ENCODE measurements around the gene LGR5.

The LGR5 gene

DNA sequence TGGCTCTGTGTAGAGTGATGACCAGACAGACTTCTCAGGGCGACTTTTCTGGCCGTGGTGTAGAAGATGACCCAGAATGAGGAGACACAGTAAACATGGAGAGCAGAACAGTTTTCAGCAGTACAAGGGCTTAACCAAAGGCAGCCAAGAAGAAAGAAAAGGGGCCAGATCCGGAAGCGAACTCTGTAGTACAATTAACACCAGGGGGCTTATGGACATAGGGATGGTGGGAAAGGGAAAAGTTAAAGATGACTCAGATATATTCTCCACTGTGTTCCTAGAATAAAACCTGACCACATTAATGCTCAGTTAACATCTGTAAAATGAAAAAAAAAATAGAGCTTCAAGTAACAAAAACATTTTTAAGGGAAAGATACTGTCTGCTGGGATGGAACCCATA, 60.2 kb downstream of the LGR5 start:
- no peak for TF ChIP-seq MAX (IDR thresholded peaks at IDR 0.05)
- no peak for TF ChIP-seq TEAD4 (IDR thresholded peaks at IDR 0.05)
- TF ChIP-seq, protein P1, sequence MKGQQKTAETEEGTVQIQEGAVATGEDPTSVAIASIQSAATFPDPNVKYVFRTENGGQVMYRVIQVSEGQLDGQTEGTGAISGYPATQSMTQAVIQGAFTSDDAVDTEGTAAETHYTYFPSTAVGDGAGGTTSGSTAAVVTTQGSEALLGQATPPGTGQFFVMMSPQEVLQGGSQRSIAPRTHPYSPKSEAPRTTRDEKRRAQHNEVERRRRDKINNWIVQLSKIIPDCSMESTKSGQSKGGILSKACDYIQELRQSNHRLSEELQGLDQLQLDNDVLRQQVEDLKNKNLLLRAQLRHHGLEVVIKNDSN (IDR thresholded peaks at IDR 0.05): no peak

- TF ChIP-seq, protein P1 (IDR thresholded peaks at IDR 0.05): no peak
- TF ChIP-seq FOXM1 (IDR thresholded peaks at IDR 0.05; ENCODE audit: borderline replicate concordance, low read depth) (peak; percentile 64), TAF1 (IDR thresholded peaks at IDR 0.05; ENCODE audit: low read depth) (no peak), CEBPB (IDR thresholded peaks at IDR 0.05) (peak; percentile 16; the same call in 1 of the 2 replicates), MAX (IDR thresholded peaks at IDR 0.05) (peak; percentile 25; the same call in 1 of the 2 replicates), TEAD4 (IDR thresholded peaks at IDR 0.05) (peak; percentile 56), EGR1 (IDR thresholded peaks at IDR 0.05) (no peak), NFIC (IDR thresholded peaks at IDR 0.05) (peak; percentile 99), ZBTB7A (IDR thresholded peaks at IDR 0.05; ENCODE audit: low read depth) (no peak), TCF12 (IDR thresholded peaks at IDR 0.05; ENCODE audit: low read depth) (peak; percentile 88), EP300 (IDR thresholded peaks at IDR 0.05; ENCODE audit: borderline replicate concordance) (peak; percentile 83), YY1 (IDR thresholded peaks at IDR 0.05; ENCODE audit: low read depth) (no peak), CREB1 (IDR thresholded peaks at IDR 0.05; ENCODE audit: low read depth) (no peak), RAD21 (IDR thresholded peaks at IDR 0.05; ENCODE audit: low read depth) (no peak), REST (IDR thresholded peaks at IDR 0.05; ENCODE audit: low read depth) (no peak)
Observed at GRCh38 chr12:71503579-71504391, 64.2 kb downstream of the LGR5 start.

DNA sequence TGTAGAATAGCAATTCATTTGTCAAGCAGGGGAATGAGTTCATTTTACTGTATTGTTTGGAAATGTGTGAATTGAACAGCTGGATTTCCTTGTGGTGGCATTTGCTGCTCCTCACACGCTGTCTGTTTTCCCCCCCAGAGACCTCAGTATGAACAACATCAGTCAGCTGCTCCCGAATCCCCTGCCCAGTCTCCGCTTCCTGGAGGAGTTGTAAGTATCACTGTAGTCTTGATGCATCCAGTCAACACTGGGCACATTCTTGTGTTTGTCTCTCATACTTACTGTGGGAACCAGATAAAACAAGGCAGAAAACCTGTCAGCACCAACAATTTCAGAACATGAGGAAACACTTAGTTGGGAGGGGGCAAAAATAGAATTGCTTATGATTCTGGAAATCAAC, 64.9 kb downstream of the LGR5 start:
- no peak for TF ChIP-seq REST (IDR thresholded peaks at IDR 0.05; ENCODE audit: low read depth)
- TF ChIP-seq EP300 (IDR thresholded peaks at IDR 0.05; ENCODE audit: borderline replicate concordance): no peak
- no peak for TF ChIP-seq ZBTB7A (IDR thresholded peaks at IDR 0.05; ENCODE audit: low read depth)
- TF ChIP-seq FOXM1 (IDR thresholded peaks at IDR 0.05; ENCODE audit: borderline replicate concordance, low read depth): no peak
- TF ChIP-seq CEBPB (IDR thresholded peaks at IDR 0.05): no peak
- no peak for TF ChIP-seq MAX (IDR thresholded peaks at IDR 0.05)
- TF ChIP-seq CREB1 (IDR thresholded peaks at IDR 0.05; ENCODE audit: low read depth): no peak
- no peak for TF ChIP-seq EGR1 (IDR thresholded peaks at IDR 0.05)
- no peak for TF ChIP-seq TEAD4 (IDR thresholded peaks at IDR 0.05)

GRCh38 chr12:71509705-71510104, 70.1 kb downstream of the LGR5 start:
- TF ChIP-seq CREB1 (IDR thresholded peaks at IDR 0.05; ENCODE audit: low read depth): no peak
- TF ChIP-seq TEAD4 (IDR thresholded peaks at IDR 0.05): no peak
- TF ChIP-seq TAF1 (IDR thresholded peaks at IDR 0.05; ENCODE audit: low read depth): no peak
- TF ChIP-seq EGR1 (IDR thresholded peaks at IDR 0.05): no peak
- TF ChIP-seq FOXM1 (IDR thresholded peaks at IDR 0.05; ENCODE audit: borderline replicate concordance, low read depth): no peak
- no peak for TF ChIP-seq RAD21 (IDR thresholded peaks at IDR 0.05; ENCODE audit: low read depth)
- no peak for TF ChIP-seq YY1 (IDR thresholded peaks at IDR 0.05; ENCODE audit: low read depth)
- TF ChIP-seq TCF12 (IDR thresholded peaks at IDR 0.05; ENCODE audit: low read depth): no peak

DNA sequence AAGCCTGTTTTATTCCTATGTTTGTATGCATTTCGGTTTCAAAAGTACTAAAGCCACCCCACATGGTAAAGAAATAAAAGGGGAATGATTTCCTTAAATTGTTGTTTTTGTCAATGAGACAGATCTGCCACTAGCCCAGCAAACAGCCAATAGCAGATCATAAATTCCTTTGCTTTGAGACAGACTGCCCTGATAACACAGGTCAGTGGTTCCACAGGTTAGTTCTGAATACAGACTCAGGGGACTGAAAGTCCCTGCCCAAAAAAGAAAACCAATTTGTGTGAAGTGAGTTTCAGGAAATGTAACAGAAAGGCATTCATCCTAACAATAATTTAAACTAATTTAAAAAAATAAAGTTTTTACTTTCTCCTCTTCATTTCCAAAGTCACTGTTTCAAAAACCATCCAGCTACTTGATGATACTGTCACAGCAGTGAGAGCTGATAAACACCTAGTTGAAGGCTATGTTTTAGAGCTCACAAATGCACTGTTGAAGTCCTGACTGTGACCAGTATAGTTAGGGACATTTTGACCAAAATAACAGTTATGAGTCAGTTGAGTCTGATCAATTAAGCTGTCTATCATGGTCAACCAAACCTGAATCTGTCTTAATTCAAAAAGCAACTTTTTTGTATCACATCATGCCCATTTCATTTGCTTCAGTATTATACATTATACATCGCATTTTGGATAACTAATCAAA, 77.7 kb downstream of the LGR5 start:
- TF ChIP-seq TEAD4 (IDR thresholded peaks at IDR 0.05): no peak
- no peak for TF ChIP-seq CREB1 (IDR thresholded peaks at IDR 0.05; ENCODE audit: low read depth)
- no peak for TF ChIP-seq FOXM1 (IDR thresholded peaks at IDR 0.05; ENCODE audit: borderline replicate concordance, low read depth)
- TF ChIP-seq RAD21 (IDR thresholded peaks at IDR 0.05; ENCODE audit: low read depth): no peak
- no peak for TF ChIP-seq TAF1 (IDR thresholded peaks at IDR 0.05; ENCODE audit: low read depth)
- no peak for TF ChIP-seq MAX (IDR thresholded peaks at IDR 0.05)
- TF ChIP-seq EP300 (IDR thresholded peaks at IDR 0.05; ENCODE audit: borderline replicate concordance): no peak
- TF ChIP-seq TCF12 (IDR thresholded peaks at IDR 0.05; ENCODE audit: low read depth): no peak
- TF ChIP-seq EGR1 (IDR thresholded peaks at IDR 0.05): no peak
- TF ChIP-seq NFIC (IDR thresholded peaks at IDR 0.05): no peak
- no peak for TF ChIP-seq REST (IDR thresholded peaks at IDR 0.05; ENCODE audit: low read depth)
- TF ChIP-seq YY1 (IDR thresholded peaks at IDR 0.05; ENCODE audit: low read depth): no peak
- TF ChIP-seq, protein P1 (IDR thresholded peaks at IDR 0.05): no peak
- no peak for TF ChIP-seq CEBPB (IDR thresholded peaks at IDR 0.05)
- TF ChIP-seq ZBTB7A (IDR thresholded peaks at IDR 0.05; ENCODE audit: low read depth): no peak
